GM15510 (cell line): Measurements from ENCODE around the gene SEMA6D.

Source experiments
- POLR2A ChIP-seq: IDR thresholded peaks from 3 replicates; pipeline ENCODE4 v1.6.1; 2011; ENCODE audit warnings: borderline replicate concordance; ENCODE audit not compliant: insufficient read length; ENCODE audit errors: extremely low read depth

SEMA6D gene

GRCh38 chr15:47726399-47726823 lies 9.1 kb downstream of the SEMA6D start:
- no peak for TF ChIP-seq POLR2A

- TF ChIP-seq POLR2A, result no peak
Observed at GRCh38 chr15:47727137-47727536, 9.8 kb downstream of the SEMA6D start.

GRCh38 chr15:47727676-47728075 lies 10.4 kb downstream of the SEMA6D start:
- TF ChIP-seq POLR2A, result no peak

- no peak for TF ChIP-seq POLR2A
Observed at GRCh38 chr15:47728426-47728825, 11.1 kb downstream of the SEMA6D start.

GRCh38 chr15:47728886-47729285 lies 11.6 kb downstream of the SEMA6D start:
- no peak for TF ChIP-seq POLR2A

- no peak for TF ChIP-seq POLR2A
Observed at GRCh38 chr15:47731230-47731629, 13.9 kb downstream of the SEMA6D start.

GRCh38 chr15:47732248-47732647 lies 14.9 kb downstream of the SEMA6D start:
- no peak for TF ChIP-seq POLR2A

GRCh38 chr15:47733085-47733484 lies 15.8 kb downstream of the SEMA6D start:
- no peak for TF ChIP-seq POLR2A

- TF ChIP-seq POLR2A, result no peak
Observed at GRCh38 chr15:47736143-47736786, 19.0 kb downstream of the SEMA6D start.

GRCh38 chr15:47737477-47737876 lies 20.2 kb downstream of the SEMA6D start:
- TF ChIP-seq POLR2A, result no peak

- no peak for TF ChIP-seq POLR2A
Observed at GRCh38 chr15:47741082-47741481, 23.8 kb downstream of the SEMA6D start.

GRCh38 chr15:47741907-47742306 lies 24.6 kb downstream of the SEMA6D start:
- TF ChIP-seq POLR2A, result no peak

GRCh38 chr15:47742334-47742733 lies 25.0 kb downstream of the SEMA6D start:
- no peak for TF ChIP-seq POLR2A

- TF ChIP-seq POLR2A, result no peak
Observed at GRCh38 chr15:47742742-47743141, 25.4 kb downstream of the SEMA6D start.

GRCh38 chr15:47743385-47743784 lies 26.1 kb downstream of the SEMA6D start:
- no peak for TF ChIP-seq POLR2A

- TF ChIP-seq POLR2A, result no peak
Observed at GRCh38 chr15:47743886-47744285, 26.6 kb downstream of the SEMA6D start.

- no peak for TF ChIP-seq POLR2A
Observed at GRCh38 chr15:47744496-47744895, 27.2 kb downstream of the SEMA6D start.
